MM.1S (cell line): ENCODE data around the gene CATSPERD.

ENCODE experiments used
- CTCF ChIP-seq: fragments of 300-600 bp; sonication (generic); IDR thresholded peaks from 2 replicates; pipeline ENCODE4 v1.5.1; 2016; ENCODE audit warnings: antibody characterized with exemption, low read length, mixed read lengths
- EZH2phosphoT487 ChIP-seq: fragments of 300-600 bp; sonication (generic); IDR thresholded peaks from 2 replicates; pipeline ENCODE4 v1.6.1; 2018; ENCODE audit warnings: antibody characterized with exemption, low read length

GRCh38 chr19:5707576-5708575, 12.6 kb upstream of the CATSPERD start:
- TF ChIP-seq CTCF (no peak), EZH2phosphoT487 (no peak)
